PFSK-1 (cell line): ENCODE measurements around the gene CYTH3.

Experiments used
- POLR2AphosphoS5 ChIP-seq: IDR thresholded peaks from 2 replicates; pipeline ENCODE4 v1.6.1; 2012; ENCODE audit warnings: low read depth, mild to moderate bottlenecking, control low read depth, low read length, moderate library complexity
- TAF1 ChIP-seq: IDR thresholded peaks from 2 replicates; pipeline ENCODE4 v1.6.1; 2012; ENCODE audit warnings: low read length, control low read depth, borderline replicate concordance; ENCODE audit not compliant: insufficient read depth

DNA sequence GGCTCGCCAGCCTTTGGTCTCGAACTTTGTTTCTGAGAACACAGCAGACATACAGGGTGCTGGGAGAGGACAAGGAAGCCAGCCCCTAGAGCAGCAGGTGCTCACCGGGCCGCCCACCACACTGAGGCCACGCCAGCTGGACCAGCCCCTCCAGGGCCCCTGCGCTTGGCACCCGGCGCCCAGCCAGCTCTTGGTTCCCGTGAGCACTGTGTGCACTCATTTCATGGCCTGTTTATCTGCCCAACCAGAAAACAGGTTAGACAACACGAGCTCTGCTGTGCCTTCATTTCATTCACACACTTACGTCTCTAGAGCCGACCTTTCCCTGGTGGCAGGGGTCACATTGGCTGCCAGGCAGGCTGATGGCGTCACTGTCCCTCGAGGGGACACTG lies 104.0 kb downstream of the CYTH3 start:
- TF ChIP-seq TAF1 (no peak), POLR2AphosphoS5 (no peak)
